Thoracic aorta (tissue), 2 donors: Measurements from ENCODE around the gene PSEN2. TPM values are rescaled to one million over a fixed set of nuclear protein-coding genes. Genes with fewer than 3 reads are reported as not detected.

Experiments
- ATAC-seq: fragments of 150-250 bp; one replicate; pipeline ENCODE4 v1.8.0; 2017; ENCODE audit warnings: low read depth; ENCODE audit not compliant: insufficient number of reproducible peaks, low FRiP score
- DNase-seq: peaks from one replicate; pipeline ENCODE4 v3.0.0-alpha.2; 2020; ENCODE audit warnings: low spot score
- H3K27ac ChIP-seq, 2 donors: fragments of 200-600 bp; sonication (generic); 1 replicate in 1 of 2; 2 replicates in 1 of 2; pipeline ENCODE4 v1.5.1; 2016; ENCODE audit warnings: mild to moderate bottlenecking in 2 of 2, moderate library complexity in 2 of 2
- H3K27me3 ChIP-seq: fragments of 200-600 bp; sonication (generic); replicated peaks from 2 replicates; pipeline ENCODE4 v1.6.0; 2016; ENCODE audit warnings: mild to moderate bottlenecking; ENCODE audit not compliant: insufficient read depth
- H3K36me3 ChIP-seq: fragments of 200-600 bp; sonication (generic); one replicate; pipeline ENCODE4 v1.5.1; 2016
- H3K4me1 ChIP-seq, 2 donors: fragments of 200-600 bp; sonication (generic); 1 replicate in 1 of 2; 2 replicates in 1 of 2; pipeline versions ENCODE4 v1.5.1 to v1.6.0; 2016; ENCODE audit warnings: low read depth in 2 of 2, mild to moderate bottlenecking in 1 of 2; ENCODE audit not compliant: control insufficient read depth in 1 of 2
- H3K4me3 ChIP-seq: fragments of 200-600 bp; sonication (generic); 2 replicates; pipeline ENCODE4 v1.5.1; 2016; ENCODE audit warnings: mild to moderate bottlenecking
- H3K9me3 ChIP-seq: fragments of 200-600 bp; sonication (generic); 2 replicates; pipeline ENCODE4 v1.5.1; 2016
- total RNA-seq, 2 donors: library from RNA; depleted of rRNA; stranded (reverse); fragments of >200 nt; gene quantifications; one replicate each; pipeline versions ENCODE4 v1.1.0 to v1.2.3, GENCODE V29; 2016
- TF ChIP-seq, protein P1 (sequence below): fragments of 200-600 bp; sonication (generic); IDR thresholded peaks from one replicate; pipeline ENCODE4 v1.5.1; 2019; ENCODE audit warnings: antibody characterized with exemption

Gene PSEN2
- total RNA-seq, 2 donors from 2014 or later, result 22.2 to 52.1 TPM

DNA sequence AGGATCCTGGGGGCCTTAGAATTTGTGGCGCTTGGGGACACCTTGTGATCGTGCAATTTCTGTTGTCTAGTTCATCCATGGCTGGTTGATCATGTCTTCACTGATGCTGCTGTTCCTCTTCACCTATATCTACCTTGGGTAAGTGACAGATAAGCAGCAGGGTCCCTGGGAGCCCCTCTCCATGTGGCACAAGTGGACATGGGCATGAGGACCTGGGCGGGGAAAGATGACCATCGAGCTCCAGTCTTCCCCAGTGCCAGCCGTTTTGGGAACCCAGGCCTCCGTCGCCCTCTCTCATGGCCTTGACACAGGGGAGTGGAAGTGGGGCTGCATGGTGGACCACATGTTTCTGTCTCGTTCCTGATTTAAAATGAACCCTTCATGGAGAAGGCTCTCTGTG, 17.6 kb downstream of the PSEN2 start:
- H3K27me3 ChIP-seq, result no peaks in the 10 kb centered on the region
- DNase-seq, result no peak
- no peaks in the 10 kb centered on the region for H3K9me3 ChIP-seq
- H3K4me3 ChIP-seq, result no peak overlapping the region
- H3K27ac ChIP-seq, result no peak overlapping the region
- peaks cover 27% of the 10 kb centered on the region for H3K36me3 ChIP-seq
- no peak for ATAC-seq
- H3K4me1 ChIP-seq, result peaks cover 0 to 3% of the 10 kb centered on the region in 2 donors
- TF ChIP-seq, protein P1, sequence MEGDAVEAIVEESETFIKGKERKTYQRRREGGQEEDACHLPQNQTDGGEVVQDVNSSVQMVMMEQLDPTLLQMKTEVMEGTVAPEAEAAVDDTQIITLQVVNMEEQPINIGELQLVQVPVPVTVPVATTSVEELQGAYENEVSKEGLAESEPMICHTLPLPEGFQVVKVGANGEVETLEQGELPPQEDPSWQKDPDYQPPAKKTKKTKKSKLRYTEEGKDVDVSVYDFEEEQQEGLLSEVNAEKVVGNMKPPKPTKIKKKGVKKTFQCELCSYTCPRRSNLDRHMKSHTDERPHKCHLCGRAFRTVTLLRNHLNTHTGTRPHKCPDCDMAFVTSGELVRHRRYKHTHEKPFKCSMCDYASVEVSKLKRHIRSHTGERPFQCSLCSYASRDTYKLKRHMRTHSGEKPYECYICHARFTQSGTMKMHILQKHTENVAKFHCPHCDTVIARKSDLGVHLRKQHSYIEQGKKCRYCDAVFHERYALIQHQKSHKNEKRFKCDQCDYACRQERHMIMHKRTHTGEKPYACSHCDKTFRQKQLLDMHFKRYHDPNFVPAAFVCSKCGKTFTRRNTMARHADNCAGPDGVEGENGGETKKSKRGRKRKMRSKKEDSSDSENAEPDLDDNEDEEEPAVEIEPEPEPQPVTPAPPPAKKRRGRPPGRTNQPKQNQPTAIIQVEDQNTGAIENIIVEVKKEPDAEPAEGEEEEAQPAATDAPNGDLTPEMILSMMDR, result no peak

- DNase-seq (no peak), ATAC-seq (no peak)
- peaks cover 27% of the 10 kb centered on the region for H3K36me3 ChIP-seq
- H3K27me3 ChIP-seq, result no peaks in the 10 kb centered on the region
- peaks cover 0 to 3% of the 10 kb centered on the region in 2 donors for H3K4me1 ChIP-seq
- H3K27ac ChIP-seq, result no peak overlapping the region
- H3K4me3 ChIP-seq, result no peak overlapping the region
- TF ChIP-seq, protein P1, result no peak
- no peaks in the 10 kb centered on the region for H3K9me3 ChIP-seq
Measured at GRCh38 chr1:226888816-226889215, 18.4 kb downstream of the PSEN2 start.

- Histone ChIP-seq H3K36me3 (peaks cover 33% of the 10 kb centered on the region), H3K9me3 (no peaks in the 10 kb centered on the region), H3K27ac (no peak overlapping the region), H3K27me3 (no peaks in the 10 kb centered on the region), H3K4me3 (no peak overlapping the region), H3K4me1 (peaks cover 0 to 3% of the 10 kb centered on the region in 2 donors)
- DNase-seq, result no peak
- ATAC-seq, result no peak
- TF ChIP-seq, protein P1, result no peak
Measured at GRCh38 chr1:226889616-226890330, 19.4 kb downstream of the PSEN2 start.

DNA sequence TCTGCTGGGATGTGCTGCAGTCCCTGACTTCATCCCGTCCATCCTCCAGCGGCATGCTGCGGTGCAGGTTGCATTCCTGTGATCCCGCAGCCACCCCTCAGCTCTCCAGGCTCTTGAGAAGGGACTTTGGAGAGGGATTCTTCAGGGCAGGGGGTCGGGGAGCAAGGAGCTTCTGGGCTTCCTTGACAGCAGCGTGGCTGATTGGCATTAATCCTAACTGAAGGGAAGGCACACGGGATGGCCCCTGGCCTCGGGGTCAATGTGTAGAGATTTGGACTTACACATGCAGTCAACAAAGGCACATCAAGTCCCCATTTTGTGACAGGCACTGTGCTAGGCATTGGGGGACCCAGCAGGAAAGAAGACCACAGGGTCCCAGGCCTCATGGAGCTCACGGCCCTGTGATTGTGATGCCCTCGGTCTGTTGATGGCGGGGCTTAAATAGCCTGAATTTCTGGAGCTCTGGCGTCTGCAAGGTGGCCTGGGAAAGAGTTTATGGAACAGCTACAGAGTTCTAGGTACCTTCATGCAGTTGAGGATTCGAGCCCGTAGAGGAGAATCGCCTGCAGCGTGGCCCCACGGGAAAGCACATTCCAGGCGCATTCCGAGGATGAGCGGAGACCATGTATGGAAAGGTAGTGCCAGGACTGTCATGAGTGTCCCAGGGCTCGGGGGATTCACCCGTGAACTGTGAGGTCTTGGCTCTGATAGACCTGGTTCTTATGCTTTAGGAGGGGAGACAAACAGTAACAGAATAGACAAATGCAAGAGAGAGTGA, 20.1 kb downstream of the PSEN2 start:
- Histone ChIP-seq H3K27ac (no peak overlapping the region), H3K36me3 (peaks cover 39% of the 10 kb centered on the region), H3K9me3 (no peaks in the 10 kb centered on the region), H3K27me3 (no peaks in the 10 kb centered on the region), H3K4me1 (peaks cover 0 to 3% of the 10 kb centered on the region in 2 donors), H3K4me3 (no peak overlapping the region)
- DNase-seq, result no peak
- TF ChIP-seq, protein P1, result no peak
- no peak for ATAC-seq

- no peaks in the 10 kb centered on the region for H3K27me3 ChIP-seq
- H3K9me3 ChIP-seq, result no peaks in the 10 kb centered on the region
- DNase-seq (no peak), ATAC-seq (no peak)
- no peaks in the 10 kb centered on the region for H3K4me1 ChIP-seq
- TF ChIP-seq, protein P1, result no peak
- no peak overlapping the region for H3K27ac ChIP-seq
- H3K4me3 ChIP-seq, result no peak overlapping the region
- peaks cover 33% of the 10 kb centered on the region for H3K36me3 ChIP-seq
Measured at GRCh38 chr1:226891346-226891745, 20.9 kb downstream of the PSEN2 start.
